Measurements from ENCODE around the gene FOXD2. TPM values are rescaled to one million over a fixed set of nuclear protein-coding genes. Genes with fewer than 3 reads are reported as not detected.

Gene FOXD2
- polyA plus RNA-seq, 6 donors from 2014 or later = 0.05 to 0.37 (median 0.07) TPM; not detected in 1

- Mint-ChIP-seq H3K36me3 (no peaks in the 10 kb centered on the region), H3K27ac (no peak overlapping the region), H3K27me3 (peaks cover 38 to 62% (median 41%) of the 10 kb centered on the region in 3 donors), H3K4me1 (no peaks in the 10 kb centered on the region), H3K9me3 (no peaks in the 10 kb centered on the region), H3K4me3 (no peak overlapping the region)
- DNase-seq (no peak), ATAC-seq (ENCODE audit: low read depth in 2 of 2) (no peak)
Observed at GRCh38 chr1:47406966-47407365, 30.9 kb upstream of the FOXD2 start.

GRCh38 chr1:47407481-47407880, 30.4 kb upstream of the FOXD2 start:
- H3K4me3 Mint-ChIP-seq = no peak overlapping the region
- DNase-seq (no peak), ATAC-seq (ENCODE audit: low read depth in 2 of 2) (no peak)
- no peaks in the 10 kb centered on the region for H3K36me3 Mint-ChIP-seq
- no peaks in the 10 kb centered on the region for H3K9me3 Mint-ChIP-seq
- H3K27me3 Mint-ChIP-seq = peaks cover 34 to 57% (median 36%) of the 10 kb centered on the region in 3 donors
- no peak overlapping the region for H3K27ac Mint-ChIP-seq
- H3K4me1 Mint-ChIP-seq = no peaks in the 10 kb centered on the region

DNA sequence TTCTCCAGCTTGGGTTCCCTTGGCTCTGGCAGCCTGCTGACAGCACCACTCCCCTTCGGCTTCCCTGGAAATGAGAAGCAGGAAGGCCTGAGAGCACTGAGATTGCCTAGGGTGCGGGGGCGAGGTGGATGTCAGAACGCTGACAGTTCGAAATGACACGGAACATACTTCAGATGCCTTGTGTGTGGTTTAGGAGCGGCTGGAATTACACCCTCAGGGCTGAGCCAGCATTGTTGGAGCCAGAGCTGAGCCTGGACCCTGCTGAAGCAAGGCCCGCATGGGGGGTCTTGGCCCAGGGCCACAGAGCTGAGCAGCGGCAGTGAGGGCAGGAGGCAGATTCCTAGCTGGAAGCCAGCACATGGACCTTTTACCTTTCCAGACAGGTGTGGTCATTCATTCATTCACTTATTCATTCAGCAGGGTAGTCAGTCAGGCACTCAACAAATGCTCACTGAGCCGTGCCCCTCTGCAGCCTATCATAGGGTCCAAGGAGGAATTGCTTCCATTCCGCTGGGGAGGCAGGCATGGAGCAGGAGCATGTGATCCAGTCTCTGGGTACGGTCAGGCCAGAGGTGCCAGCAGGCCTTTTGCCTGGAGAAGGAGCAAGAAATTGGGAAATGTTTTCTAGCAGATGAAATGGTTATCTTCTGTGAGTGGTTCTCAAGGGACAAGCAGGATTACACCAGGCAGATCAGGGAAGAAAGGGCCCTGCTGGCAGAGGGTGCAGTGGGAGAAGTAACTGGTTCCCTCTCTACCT, 28.4 kb upstream of the FOXD2 start:
- H3K27me3 Mint-ChIP-seq = peaks cover 31 to 54% (median 32%) of the 10 kb centered on the region in 3 donors
- no peak overlapping the region for H3K27ac Mint-ChIP-seq

DNA sequence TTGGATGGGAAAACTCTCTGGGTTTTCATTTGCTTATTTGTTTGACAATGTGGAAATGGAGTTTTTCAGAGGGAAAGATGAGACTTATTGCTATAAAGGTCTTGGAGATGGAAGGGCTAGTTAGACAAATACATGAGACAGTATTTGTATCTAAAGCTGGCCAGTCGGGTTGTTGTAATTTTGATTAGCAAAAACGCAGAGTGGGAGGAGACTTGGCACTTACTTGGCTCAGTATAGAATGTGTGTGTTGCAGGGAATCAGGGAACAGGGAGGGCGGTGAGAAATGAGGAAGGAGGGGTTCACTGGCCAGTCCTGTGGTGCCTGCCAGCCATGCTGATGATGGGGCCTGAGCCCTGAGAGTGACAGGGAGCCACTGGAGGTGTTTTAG, 27.8 kb upstream of the FOXD2 start:
- H3K27ac Mint-ChIP-seq = no peak overlapping the region
- peaks cover 0 to 1% (median 0%) of the 10 kb centered on the region in 3 donors for H3K4me1 Mint-ChIP-seq
- no peak for DNase-seq
- H3K9me3 Mint-ChIP-seq = no peaks in the 10 kb centered on the region
- peaks cover 0 to under 1% of the 10 kb centered on the region in 2 donors for H3K36me3 Mint-ChIP-seq
- H3K27me3 Mint-ChIP-seq = peaks cover 34 to 55% (median 35%) of the 10 kb centered on the region in 3 donors
- no peak for ATAC-seq (ENCODE audit: low read depth in 2 of 2)
- no peak overlapping the region for H3K4me3 Mint-ChIP-seq

More for the DNA sequence above, 28.4 kb upstream of the FOXD2 start:
- Mint-ChIP-seq H3K36me3 (no peaks in the 10 kb centered on the region), H3K9me3 (no peaks in the 10 kb centered on the region), H3K4me1 (no peaks in the 10 kb centered on the region), H3K4me3 (no peak overlapping the region)
- ATAC-seq (ENCODE audit: low read depth in 2 of 2) (no peak), DNase-seq (no peak)

DNA sequence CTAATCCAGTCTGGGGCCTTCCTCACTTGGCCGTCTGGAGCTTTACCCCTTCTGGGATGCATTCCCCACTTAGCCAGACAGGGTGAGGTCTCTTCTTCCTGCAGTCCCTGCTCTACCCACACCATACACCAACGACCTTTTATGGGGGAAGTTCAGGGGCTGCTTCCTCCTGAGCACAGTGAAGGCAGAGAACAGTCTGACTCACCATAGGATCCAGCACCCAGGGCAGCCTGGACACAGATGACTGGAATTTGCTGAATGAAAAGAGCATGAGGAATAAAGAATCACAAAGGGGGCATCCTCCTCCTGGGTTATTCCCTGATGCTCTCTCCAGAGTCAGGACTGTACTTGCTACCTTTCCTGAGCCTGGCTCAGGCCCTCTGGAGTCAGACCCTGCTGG, 26.4 kb upstream of the FOXD2 start:
- Mint-ChIP-seq H3K9me3 (peaks cover 0 to 1% (median 0%) of the 10 kb centered on the region in 7 donors), H3K4me1 (peaks cover 0 to 10% (median 5%) of the 10 kb centered on the region in 3 donors), H3K27me3 (peaks cover 30 to 54% (median 45%) of the 10 kb centered on the region in 3 donors), H3K27ac (no peak overlapping the region), H3K4me3 (no peak overlapping the region), H3K36me3 (peaks cover 0 to 7% of the 10 kb centered on the region in 2 donors)
- no peak for ATAC-seq (ENCODE audit: low read depth in 2 of 2)
- no peak for DNase-seq

DNA sequence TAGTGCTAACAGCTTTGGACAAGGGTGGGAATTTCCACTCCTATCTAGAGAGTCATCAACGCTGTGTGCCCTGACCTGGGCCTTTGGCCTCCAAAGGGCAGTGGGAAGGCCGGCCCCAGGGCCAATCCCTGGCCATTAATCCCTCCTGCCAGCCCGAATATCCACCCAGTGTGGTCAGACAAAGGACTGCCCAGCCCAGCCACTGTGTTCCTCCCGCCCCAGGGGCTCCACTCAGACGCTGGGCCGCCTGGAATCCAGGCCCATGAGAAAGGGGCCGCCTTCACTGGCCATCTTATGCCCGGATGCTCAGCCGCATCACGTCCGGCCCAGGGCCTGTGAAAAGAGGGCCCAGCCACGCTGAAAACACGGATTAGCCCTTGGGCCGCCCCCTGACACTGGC, 25.4 kb upstream of the FOXD2 start:
- no peak overlapping the region for H3K4me3 Mint-ChIP-seq
- H3K27me3 Mint-ChIP-seq = peaks cover 30 to 58% (median 49%) of the 10 kb centered on the region in 3 donors
- H3K4me1 Mint-ChIP-seq = peaks cover 4 to 13% (median 9%) of the 10 kb centered on the region in 3 donors
- peaks cover 0 to 7% of the 10 kb centered on the region in 2 donors for H3K36me3 Mint-ChIP-seq
- no peak overlapping the region for H3K27ac Mint-ChIP-seq
- no peak for DNase-seq
- H3K9me3 Mint-ChIP-seq = peaks cover 0 to 1% (median 0%) of the 10 kb centered on the region in 7 donors
- no peak for ATAC-seq (ENCODE audit: low read depth in 2 of 2)

- DNase-seq (no peak), ATAC-seq (ENCODE audit: low read depth in 2 of 2) (no peak)
- H3K4me1 Mint-ChIP-seq = peaks cover 8 to 17% (median 12%) of the 10 kb centered on the region in 3 donors
- H3K27ac Mint-ChIP-seq = peak within 1 kb of the TSS in 2 of 6 donors; percentile 20 to 58
- peaks cover 0 to 7% of the 10 kb centered on the region in 2 donors for H3K36me3 Mint-ChIP-seq
- peaks cover 41 to 72% (median 65%) of the 10 kb centered on the region in 3 donors for H3K27me3 Mint-ChIP-seq
- peak within 1 kb of the TSS in 6 of 8 donors; percentile 14 to 61 (median 50) for H3K4me3 Mint-ChIP-seq
- peaks cover 0 to 1% (median 0%) of the 10 kb centered on the region in 7 donors for H3K9me3 Mint-ChIP-seq
Observed at GRCh38 chr1:47415728-47416318, 22.0 kb upstream of the FOXD2 start, which contains the start of gene FOXE3. Gene FOXE3, plus strand, starts transcription at chr1:47416285. Its CDS starts 31 bp downstream, at chr1:47416316.

DNA sequence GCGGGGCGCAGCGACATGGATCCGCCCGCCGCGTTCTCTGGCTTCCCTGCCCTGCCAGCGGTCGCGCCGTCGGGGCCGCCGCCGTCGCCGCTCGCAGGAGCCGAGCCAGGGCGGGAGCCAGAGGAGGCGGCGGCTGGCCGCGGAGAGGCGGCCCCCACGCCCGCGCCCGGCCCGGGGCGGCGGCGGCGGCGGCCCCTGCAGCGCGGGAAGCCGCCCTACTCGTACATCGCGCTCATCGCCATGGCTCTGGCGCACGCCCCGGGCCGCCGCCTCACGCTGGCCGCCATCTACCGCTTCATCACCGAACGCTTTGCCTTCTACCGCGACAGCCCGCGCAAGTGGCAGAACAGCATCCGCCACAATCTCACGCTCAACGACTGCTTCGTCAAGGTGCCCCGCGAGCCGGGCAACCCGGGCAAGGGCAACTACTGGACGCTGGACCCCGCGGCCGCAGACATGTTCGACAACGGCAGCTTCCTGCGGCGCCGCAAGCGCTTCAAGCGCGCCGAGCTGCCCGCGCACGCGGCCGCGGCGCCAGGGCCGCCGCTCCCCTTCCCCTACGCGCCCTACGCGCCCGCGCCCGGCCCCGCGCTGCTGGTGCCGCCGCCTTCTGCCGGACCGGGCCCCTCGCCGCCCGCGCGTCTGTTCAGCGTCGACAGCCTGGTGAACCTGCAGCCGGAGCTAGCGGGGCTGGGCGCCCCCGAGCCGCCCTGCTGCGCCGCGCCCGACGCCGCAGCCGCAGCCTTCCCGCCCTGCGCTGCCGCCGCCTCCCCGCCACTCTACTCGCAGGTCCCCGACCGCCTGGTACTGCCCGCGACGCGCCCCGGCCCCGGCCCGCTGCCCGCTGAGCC, 21.3 kb upstream of the FOXD2 start:
- no peak for DNase-seq
- Mint-ChIP-seq H3K36me3 (peaks cover 0 to 7% of the 10 kb centered on the region in 2 donors), H3K27ac (peak overlapping the region in 1 of 6 donors; percentile 58), H3K4me3 (peak overlapping the region in 4 of 8 donors; percentile 38 to 61 (median 48)), H3K27me3 (peaks cover 36 to 73% (median 65%) of the 10 kb centered on the region in 3 donors), H3K9me3 (peaks cover 0 to 1% (median 0%) of the 10 kb centered on the region in 7 donors), H3K4me1 (peaks cover 8 to 17% (median 12%) of the 10 kb centered on the region in 3 donors)
- no peak for ATAC-seq (ENCODE audit: low read depth in 2 of 2)

DNA sequence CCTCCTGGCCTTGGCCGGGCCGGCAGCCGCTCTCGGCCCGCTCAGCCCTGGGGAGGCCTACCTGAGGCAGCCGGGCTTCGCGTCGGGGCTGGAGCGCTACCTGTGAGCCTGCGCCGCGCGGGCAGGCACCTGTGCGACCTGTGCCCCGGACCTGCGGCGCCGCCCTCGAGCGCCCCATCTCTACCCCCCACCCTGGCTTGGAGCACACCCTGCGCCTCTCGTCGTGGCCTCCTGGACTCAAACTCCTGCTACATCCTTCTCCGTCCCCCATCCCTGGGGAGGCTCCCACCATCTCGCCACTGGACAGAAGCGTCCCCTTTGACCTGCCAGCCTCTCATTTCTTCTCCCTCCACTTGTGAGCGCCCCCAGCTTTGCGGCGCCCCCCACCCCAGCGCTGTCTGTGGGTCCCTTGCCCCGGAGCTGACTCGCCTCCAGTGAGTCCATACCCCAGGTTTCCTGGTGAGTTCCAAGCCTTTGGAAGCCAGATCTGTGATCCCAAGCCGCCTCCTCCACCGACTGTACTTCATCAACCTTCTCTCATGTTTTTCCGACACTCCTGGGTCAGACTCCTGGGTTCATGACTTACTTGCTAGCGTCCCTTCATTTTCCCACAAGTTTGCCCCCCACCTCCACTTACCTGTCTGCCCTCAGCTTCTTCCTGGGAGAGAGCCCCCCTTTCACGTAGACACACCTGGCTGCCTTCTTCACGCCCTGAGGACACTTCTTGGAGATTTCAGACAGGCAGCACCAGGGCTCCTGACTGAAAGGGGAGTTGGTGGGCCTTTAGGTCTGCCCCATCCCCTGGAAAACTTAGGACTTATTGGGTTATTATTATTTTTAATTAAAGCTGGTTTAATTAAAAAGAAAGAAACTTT, 20.4 kb upstream of the FOXD2 start:
- ATAC-seq (ENCODE audit: low read depth in 2 of 2) = no peak
- H3K27ac Mint-ChIP-seq = peak overlapping the region in 2 of 6 donors; percentile 26 to 64

DNA sequence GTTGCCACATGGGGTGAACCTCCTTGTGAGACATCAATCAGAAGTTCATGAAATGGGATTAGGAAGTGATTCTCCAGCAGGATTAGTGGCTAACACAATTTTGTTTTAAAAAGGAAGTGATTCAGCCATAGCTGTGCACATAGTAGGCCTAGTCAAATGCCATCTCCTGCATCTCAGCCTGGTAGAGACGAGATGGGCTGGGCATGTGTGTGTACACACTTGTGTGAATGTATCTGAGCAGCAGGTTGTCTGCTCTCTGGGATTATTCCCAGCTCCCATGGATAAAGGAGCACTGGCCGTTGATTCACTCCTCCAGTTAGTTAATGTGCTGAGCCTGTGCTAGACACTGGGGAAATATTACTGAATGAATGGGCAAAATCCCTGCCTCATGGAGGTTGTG, 19.7 kb upstream of the FOXD2 start:
- H3K4me3 Mint-ChIP-seq = peak overlapping the region in 6 of 8 donors; percentile 22 to 83 (median 60)
- ATAC-seq (ENCODE audit: low read depth in 2 of 2) (no peak), DNase-seq (no peak)
- H3K27ac Mint-ChIP-seq = no peak overlapping the region
- peaks cover 8 to 17% (median 12%) of the 10 kb centered on the region in 3 donors for H3K4me1 Mint-ChIP-seq
- H3K9me3 Mint-ChIP-seq = peaks cover 0 to 1% (median 0%) of the 10 kb centered on the region in 7 donors
- peaks cover 0 to 7% of the 10 kb centered on the region in 2 donors for H3K36me3 Mint-ChIP-seq
- peaks cover 36 to 73% (median 64%) of the 10 kb centered on the region in 3 donors for H3K27me3 Mint-ChIP-seq

More for the DNA sequence above, 20.4 kb upstream of the FOXD2 start:
- H3K4me1 Mint-ChIP-seq = peaks cover 8 to 17% (median 12%) of the 10 kb centered on the region in 3 donors
- H3K36me3 Mint-ChIP-seq = peaks cover 0 to 7% of the 10 kb centered on the region in 2 donors
- peaks cover 36 to 74% (median 65%) of the 10 kb centered on the region in 3 donors for H3K27me3 Mint-ChIP-seq
- DNase-seq = no peak
- peak overlapping the region in 6 of 8 donors; percentile 47 to 83 (median 70) for H3K4me3 Mint-ChIP-seq
- H3K9me3 Mint-ChIP-seq = peaks cover 0 to 1% (median 0%) of the 10 kb centered on the region in 7 donors

DNA sequence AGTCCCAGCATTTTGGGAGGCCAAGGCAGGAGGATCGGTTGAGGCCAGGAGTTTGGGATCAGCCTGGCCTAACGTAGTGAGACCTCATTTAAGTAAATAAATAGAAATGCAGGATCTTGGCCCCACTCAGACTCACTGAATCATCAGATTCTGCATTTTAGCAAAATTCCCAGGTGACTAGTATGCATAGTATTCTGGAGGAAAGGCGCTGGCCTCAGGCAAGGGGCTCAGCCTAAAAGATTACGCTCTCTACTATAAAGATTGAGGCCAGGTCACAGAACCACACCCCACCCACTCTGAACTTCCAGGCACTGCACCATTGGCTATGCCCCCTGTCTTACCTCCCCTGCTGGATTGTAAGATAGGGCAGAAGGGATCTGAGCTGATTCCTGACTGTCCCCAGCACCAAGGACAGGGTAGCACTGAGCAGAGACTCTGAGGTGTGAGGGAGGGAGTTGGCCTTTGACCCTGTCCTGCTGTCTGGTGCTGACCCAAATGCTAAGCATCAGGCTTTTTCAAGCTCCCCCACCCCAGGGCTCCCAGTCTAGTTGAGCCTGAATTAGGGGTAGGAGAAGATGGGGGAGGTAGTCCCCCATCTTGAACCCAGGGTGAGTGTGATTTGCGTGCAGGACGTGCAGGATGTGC, 19.0 kb upstream of the FOXD2 start:
- Mint-ChIP-seq H3K27ac (no peak overlapping the region), H3K9me3 (peaks cover 0 to 1% (median 0%) of the 10 kb centered on the region in 7 donors), H3K4me3 (no peak overlapping the region), H3K4me1 (peaks cover 8 to 17% (median 12%) of the 10 kb centered on the region in 3 donors), H3K27me3 (peaks cover 41 to 66% (median 57%) of the 10 kb centered on the region in 3 donors), H3K36me3 (peaks cover 0 to 7% of the 10 kb centered on the region in 2 donors)
- ATAC-seq (ENCODE audit: low read depth in 2 of 2) (no peak), DNase-seq (no peak)

DNA sequence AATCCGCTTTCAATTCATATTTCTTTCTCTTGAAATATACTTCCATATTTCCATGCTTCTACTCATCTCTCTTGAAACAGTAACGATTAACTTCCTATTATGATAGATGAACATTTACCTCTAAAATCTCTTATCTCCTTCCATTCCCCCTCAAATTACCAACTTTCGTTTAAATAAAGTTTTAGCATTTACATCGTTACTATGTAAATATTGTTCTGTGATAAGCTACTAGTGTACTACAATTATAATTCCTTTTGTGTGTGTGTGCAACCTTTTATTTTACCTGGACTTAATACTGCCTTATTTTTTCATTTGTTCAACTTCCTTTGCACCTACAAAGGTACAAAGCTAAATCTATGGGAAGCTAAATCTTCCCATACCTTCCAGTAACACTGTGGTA, 17.3 kb upstream of the FOXD2 start:
- Mint-ChIP-seq H3K27me3 (peaks cover 26 to 65% (median 57%) of the 10 kb centered on the region in 3 donors), H3K9me3 (no peaks in the 10 kb centered on the region), H3K4me1 (peaks cover 8 to 12% (median 11%) of the 10 kb centered on the region in 3 donors), H3K36me3 (peaks cover 0 to 1% of the 10 kb centered on the region in 2 donors), H3K4me3 (no peak overlapping the region), H3K27ac (no peak overlapping the region)
- ATAC-seq (ENCODE audit: low read depth in 2 of 2) (no peak), DNase-seq (no peak)
